Suprapubic skin (tissue), 3 donors: ENCODE results near the gene RAB37.

Experiments used
- CTCF ChIP-seq, 2 donors: fragments of 200-600 bp in 1 of 2; fragments of 450-650 bp in 1 of 2; sonication (generic) in 1 of 2; IDR thresholded peaks; one replicate each; pipeline ENCODE4 v1.5.1; 2016 to 2019; ENCODE audit warnings: antibody characterized with exemption in 2 of 2, mild to moderate bottlenecking in 1 of 2, moderate library complexity in 1 of 2
- EP300 ChIP-seq: sonication (generic); formaldehyde crosslinking; IDR thresholded peaks from one replicate; pipeline ENCODE4 v1.6.1; 2017; ENCODE audit warnings: antibody characterized with exemption
- POLR2A ChIP-seq, 2 donors: fragments of 450-650 bp; IDR thresholded peaks; one replicate each; pipeline ENCODE4 v1.6.1; 2017; ENCODE audit warnings: antibody characterized with exemption in 2 of 2, mild to moderate bottlenecking in 2 of 2, moderate library complexity in 2 of 2

DNA sequence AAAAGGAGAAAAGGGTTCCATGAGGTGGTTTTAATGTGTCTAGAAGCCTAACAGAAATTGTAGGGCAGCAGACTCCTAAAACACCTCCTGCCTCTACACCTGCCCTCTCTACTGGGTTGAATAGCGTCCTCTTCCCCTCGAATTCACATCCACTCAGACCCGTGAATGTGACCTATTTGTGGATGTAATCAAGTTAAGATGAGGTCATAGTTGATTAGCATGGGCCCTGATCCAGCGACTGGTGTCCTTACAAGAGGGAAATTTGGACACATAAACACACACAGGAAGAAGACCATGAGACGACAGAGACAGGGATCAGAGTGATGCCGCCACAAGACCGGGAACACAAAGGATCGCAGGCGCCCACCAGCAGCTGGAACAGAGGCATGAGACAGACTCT, 37.8 kb upstream of the RAB37 start:
- TF ChIP-seq CTCF (IDR thresholded peaks at IDR 0.05) = no peak
- TF ChIP-seq POLR2A (IDR thresholded peaks at IDR 0.05) = no peak
- no peak for TF ChIP-seq EP300
